HEK293 (cell line): ENCODE results near the gene HMGN1.

Experiments used
- BCL11A ChIP-seq: fragments of 450-650 bp; formaldehyde crosslinking; IDR thresholded peaks from 2 replicates; pipeline ENCODE4 v1.5.1; 2016; ENCODE audit warnings: low read depth, missing biosample characterization, missing genetic modification characterization
- GLI2 ChIP-seq: fragments of 450-650 bp; formaldehyde crosslinking; IDR thresholded peaks from 2 replicates; pipeline ENCODE4; 2017; ENCODE audit warnings: missing biosample characterization, missing genetic modification characterization, low read depth, borderline replicate concordance
- MYNN ChIP-seq: fragments of 450-650 bp; formaldehyde crosslinking; IDR thresholded peaks from 2 replicates; pipeline ENCODE4 v1.5.1; 2016; ENCODE audit warnings: missing biosample characterization, missing genetic modification characterization, borderline replicate concordance
- SP2 ChIP-seq: fragments of 450-650 bp; formaldehyde crosslinking; IDR thresholded peaks from 2 replicates; pipeline ENCODE4 v1.5.1; 2016; ENCODE audit warnings: missing biosample characterization, missing genetic modification characterization
- SP7 ChIP-seq: fragments of 450-650 bp; formaldehyde crosslinking; IDR thresholded peaks from 2 replicates; pipeline ENCODE4 v1.5.1; 2016; ENCODE audit warnings: missing biosample characterization, missing genetic modification characterization
- TCF7L2 ChIP-seq: IDR thresholded peaks from 2 replicates; pipeline ENCODE4 v1.6.1; 2011; ENCODE audit warnings: low read depth, mild to moderate bottlenecking, inconsistent platforms, low read length, moderate library complexity, borderline replicate concordance
- ZBTB8A ChIP-seq: fragments of 450-650 bp; formaldehyde crosslinking; IDR thresholded peaks from 2 replicates; pipeline ENCODE4 v1.5.1; 2016; ENCODE audit warnings: missing biosample characterization, missing genetic modification characterization
- ZFP69B ChIP-seq: fragments of 450-650 bp; formaldehyde crosslinking; IDR thresholded peaks from 2 replicates; pipeline ENCODE4 v1.5.1; 2016; ENCODE audit warnings: missing biosample characterization, missing genetic modification characterization
- ZNF148 ChIP-seq: fragments of 450-650 bp; formaldehyde crosslinking; IDR thresholded peaks from 2 replicates; pipeline ENCODE4 v1.5.0; 2017; ENCODE audit warnings: missing biosample characterization, missing genetic modification characterization, borderline replicate concordance
- ZNF16 ChIP-seq: fragments of 450-650 bp; formaldehyde crosslinking; IDR thresholded peaks from 2 replicates; pipeline ENCODE4 v1.5.1; 2016; ENCODE audit warnings: low read depth, missing biosample characterization, missing genetic modification characterization
- ZNF175 ChIP-seq: fragments of 450-650 bp; formaldehyde crosslinking; IDR thresholded peaks from 2 replicates; pipeline ENCODE4 v1.5.1; 2016; ENCODE audit warnings: missing biosample characterization, missing genetic modification characterization
- ZNF214 ChIP-seq: fragments of 450-650 bp; formaldehyde crosslinking; IDR thresholded peaks from 2 replicates; pipeline ENCODE4 v1.5.1; 2017; ENCODE audit warnings: missing biosample characterization, mild to moderate bottlenecking, missing genetic modification characterization, borderline replicate concordance
- ZNF391 ChIP-seq: fragments of 450-650 bp; formaldehyde crosslinking; IDR thresholded peaks from 2 replicates; pipeline ENCODE4 v1.5.1; 2016; ENCODE audit warnings: low read depth, missing biosample characterization, missing genetic modification characterization, borderline replicate concordance
- ZNF548 ChIP-seq: fragments of 450-650 bp; formaldehyde crosslinking; IDR thresholded peaks from 2 replicates; pipeline ENCODE4 v1.5.1; 2016; ENCODE audit warnings: missing biosample characterization, missing genetic modification characterization
- ZNF555 ChIP-seq: fragments of 450-650 bp; formaldehyde crosslinking; conservative IDR thresholded peaks from 2 replicates; pipeline ENCODE4 v1.5.1; 2017; ENCODE audit warnings: missing biosample characterization, mild to moderate bottlenecking, missing genetic modification characterization, inconsistent platforms
- ZNF645 ChIP-seq: fragments of 450-650 bp; formaldehyde crosslinking; IDR thresholded peaks from 2 replicates; pipeline ENCODE4; 2016; ENCODE audit warnings: missing biosample characterization, missing genetic modification characterization
- ZNF670 ChIP-seq: fragments of 450-650 bp; formaldehyde crosslinking; IDR thresholded peaks from 2 replicates; pipeline ENCODE4 v1.5.1; 2016; ENCODE audit warnings: missing biosample characterization, missing genetic modification characterization, low read depth
- ZNF677 ChIP-seq: fragments of 450-650 bp; IDR thresholded peaks from 2 replicates; pipeline ENCODE4 v1.5.0; 2018; ENCODE audit warnings: missing biosample characterization, mild to moderate bottlenecking, missing genetic modification characterization, moderate library complexity
- ZNF776 ChIP-seq: fragments of 450-650 bp; formaldehyde crosslinking; IDR thresholded peaks from 2 replicates; pipeline ENCODE4 v1.5.0; 2017; ENCODE audit warnings: missing biosample characterization, missing genetic modification characterization, borderline replicate concordance
- ZNF777 ChIP-seq: fragments of 450-650 bp; formaldehyde crosslinking; IDR thresholded peaks from 2 replicates; pipeline ENCODE4 v1.5.1; 2017; ENCODE audit warnings: missing biosample characterization, missing genetic modification characterization, borderline replicate concordance
- TF ChIP-seq, protein P1 (sequence below): fragments of 450-650 bp; formaldehyde crosslinking; IDR thresholded peaks from 2 replicates; pipeline ENCODE4 v1.5.1; 2017; ENCODE audit warnings: missing biosample characterization, missing genetic modification characterization
- TF ChIP-seq, protein P2 (sequence below): fragments of 450-650 bp; formaldehyde crosslinking; IDR thresholded peaks from 2 replicates; pipeline ENCODE4 v1.5.1; 2016; ENCODE audit warnings: missing biosample characterization, missing genetic modification characterization
- TF ChIP-seq, protein P3 (sequence below): fragments of 450-650 bp; formaldehyde crosslinking; IDR thresholded peaks from 2 replicates; pipeline ENCODE4 v1.5.1; 2016; ENCODE audit warnings: missing biosample characterization, missing genetic modification characterization
- TF ChIP-seq, protein P4 (sequence below): fragments of 450-650 bp; formaldehyde crosslinking; IDR thresholded peaks from 2 replicates; pipeline ENCODE4 v1.5.1; 2017; ENCODE audit warnings: missing biosample characterization, missing genetic modification characterization
- TF ChIP-seq, protein P5 (sequence below): fragments of 450-650 bp; formaldehyde crosslinking; IDR thresholded peaks from 2 replicates; pipeline ENCODE4 v1.5.1; 2016; ENCODE audit warnings: missing biosample characterization, missing genetic modification characterization

Gene HMGN1

DNA sequence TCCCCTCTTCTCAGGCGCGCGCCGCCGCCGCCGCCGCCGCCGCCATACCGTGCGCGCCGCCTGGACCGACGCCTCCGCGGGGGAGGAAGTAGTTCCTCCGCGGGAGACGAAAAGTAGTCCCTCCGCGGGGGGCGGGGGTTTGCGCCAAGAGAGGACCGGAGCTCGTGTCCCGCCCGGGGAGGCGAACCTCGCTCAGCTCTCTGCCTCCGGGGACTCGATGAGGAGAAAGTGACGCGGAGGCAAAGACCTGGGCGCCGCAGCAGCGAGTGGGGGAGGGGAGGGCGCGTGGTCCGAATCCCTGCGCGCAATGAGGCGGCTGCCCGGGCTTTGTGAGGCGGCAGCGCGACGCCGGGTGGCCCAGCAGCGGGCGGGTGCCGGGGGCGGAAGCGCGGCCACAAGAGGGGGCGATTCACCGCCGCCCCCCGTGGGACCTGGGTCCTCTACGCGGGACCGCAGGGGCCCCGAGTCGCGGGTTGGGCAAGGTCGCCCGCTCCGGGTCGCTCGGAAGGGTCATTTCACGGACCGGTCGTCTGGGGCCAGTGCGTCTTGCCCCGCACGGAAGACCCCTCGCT lies 35.2 kb downstream of the HMGN1 start, which contains the start of gene BRWD1 (continued):
- TF ChIP-seq, protein P1, sequence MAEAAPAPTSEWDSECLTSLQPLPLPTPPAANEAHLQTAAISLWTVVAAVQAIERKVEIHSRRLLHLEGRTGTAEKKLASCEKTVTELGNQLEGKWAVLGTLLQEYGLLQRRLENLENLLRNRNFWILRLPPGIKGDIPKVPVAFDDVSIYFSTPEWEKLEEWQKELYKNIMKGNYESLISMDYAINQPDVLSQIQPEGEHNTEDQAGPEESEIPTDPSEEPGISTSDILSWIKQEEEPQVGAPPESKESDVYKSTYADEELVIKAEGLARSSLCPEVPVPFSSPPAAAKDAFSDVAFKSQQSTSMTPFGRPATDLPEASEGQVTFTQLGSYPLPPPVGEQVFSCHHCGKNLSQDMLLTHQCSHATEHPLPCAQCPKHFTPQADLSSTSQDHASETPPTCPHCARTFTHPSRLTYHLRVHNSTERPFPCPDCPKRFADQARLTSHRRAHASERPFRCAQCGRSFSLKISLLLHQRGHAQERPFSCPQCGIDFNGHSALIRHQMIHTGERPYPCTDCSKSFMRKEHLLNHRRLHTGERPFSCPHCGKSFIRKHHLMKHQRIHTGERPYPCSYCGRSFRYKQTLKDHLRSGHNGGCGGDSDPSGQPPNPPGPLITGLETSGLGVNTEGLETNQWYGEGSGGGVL (tag by site-specific recombination), result peak; percentile 96
- TF ChIP-seq ZBTB8A (tag by site-specific recombination), result peak; percentile 100
- TF ChIP-seq ZNF214 (tag by site-specific recombination), result no peak
- TF ChIP-seq GLI2, result peak; percentile 47; the same call in 1 of the 2 replicates
- TF ChIP-seq SP7, result peak; percentile 100
- no peak for TF ChIP-seq ZNF175 (tag by site-specific recombination)
- TF ChIP-seq ZNF391 (tag by site-specific recombination), result peak; percentile 100
- TF ChIP-seq, protein P2, sequence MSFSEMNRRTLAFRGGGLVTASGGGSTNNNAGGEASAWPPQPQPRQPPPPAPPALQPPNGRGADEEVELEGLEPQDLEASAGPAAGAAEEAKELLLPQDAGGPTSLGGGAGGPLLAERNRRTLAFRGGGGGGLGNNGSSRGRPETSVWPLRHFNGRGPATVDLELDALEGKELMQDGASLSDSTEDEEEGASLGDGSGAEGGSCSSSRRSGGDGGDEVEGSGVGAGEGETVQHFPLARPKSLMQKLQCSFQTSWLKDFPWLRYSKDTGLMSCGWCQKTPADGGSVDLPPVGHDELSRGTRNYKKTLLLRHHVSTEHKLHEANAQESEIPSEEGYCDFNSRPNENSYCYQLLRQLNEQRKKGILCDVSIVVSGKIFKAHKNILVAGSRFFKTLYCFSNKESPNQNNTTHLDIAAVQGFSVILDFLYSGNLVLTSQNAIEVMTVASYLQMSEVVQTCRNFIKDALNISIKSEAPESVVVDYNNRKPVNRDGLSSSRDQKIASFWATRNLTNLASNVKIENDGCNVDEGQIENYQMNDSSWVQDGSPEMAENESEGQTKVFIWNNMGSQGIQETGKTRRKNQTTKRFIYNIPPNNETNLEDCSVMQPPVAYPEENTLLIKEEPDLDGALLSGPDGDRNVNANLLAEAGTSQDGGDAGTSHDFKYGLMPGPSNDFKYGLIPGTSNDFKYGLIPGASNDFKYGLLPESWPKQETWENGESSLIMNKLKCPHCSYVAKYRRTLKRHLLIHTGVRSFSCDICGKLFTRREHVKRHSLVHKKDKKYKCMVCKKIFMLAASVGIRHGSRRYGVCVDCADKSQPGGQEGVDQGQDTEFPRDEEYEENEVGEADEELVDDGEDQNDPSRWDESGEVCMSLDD (tag by site-specific recombination), result peak; percentile 99
- TF ChIP-seq BCL11A (tag by site-specific recombination), result peak; percentile 97
- TF ChIP-seq ZNF555 (tag by site-specific recombination), result no peak; the same call in 1 of the 2 replicates
- TF ChIP-seq, protein P3, sequence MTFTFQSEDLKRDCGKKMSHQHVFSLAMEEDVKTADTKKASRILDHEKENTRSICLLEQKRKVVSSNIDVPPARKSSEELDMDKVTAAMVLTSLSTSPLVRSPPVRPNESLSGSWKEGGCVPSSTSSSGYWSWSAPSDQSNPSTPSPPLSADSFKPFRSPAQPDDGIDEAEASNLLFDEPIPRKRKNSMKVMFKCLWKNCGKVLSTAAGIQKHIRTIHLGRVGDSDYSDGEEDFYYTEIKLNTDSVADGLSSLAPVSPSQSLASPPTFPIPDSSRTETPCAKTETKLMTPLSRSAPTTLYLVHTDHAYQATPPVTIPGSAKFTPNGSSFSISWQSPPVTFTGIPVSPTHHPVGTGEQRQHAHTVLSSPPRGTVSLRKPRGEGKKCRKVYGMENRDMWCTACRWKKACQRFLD (tag by site-specific recombination), result peak; percentile 75; the same call in 1 of the 2 replicates
- TF ChIP-seq ZNF670, result 0 out of 2 replicates have a peak, but pooled peaks have one; percentile 67
- TF ChIP-seq ZNF16 (tag by site-specific recombination), result no peak
- peak; percentile 84; the same call in 1 of the 2 replicates for TF ChIP-seq MYNN (tag by site-specific recombination)
- peak; percentile 59; the same call in 1 of the 2 replicates for TF ChIP-seq ZNF548 (tag by site-specific recombination)
- TF ChIP-seq, protein P4, sequence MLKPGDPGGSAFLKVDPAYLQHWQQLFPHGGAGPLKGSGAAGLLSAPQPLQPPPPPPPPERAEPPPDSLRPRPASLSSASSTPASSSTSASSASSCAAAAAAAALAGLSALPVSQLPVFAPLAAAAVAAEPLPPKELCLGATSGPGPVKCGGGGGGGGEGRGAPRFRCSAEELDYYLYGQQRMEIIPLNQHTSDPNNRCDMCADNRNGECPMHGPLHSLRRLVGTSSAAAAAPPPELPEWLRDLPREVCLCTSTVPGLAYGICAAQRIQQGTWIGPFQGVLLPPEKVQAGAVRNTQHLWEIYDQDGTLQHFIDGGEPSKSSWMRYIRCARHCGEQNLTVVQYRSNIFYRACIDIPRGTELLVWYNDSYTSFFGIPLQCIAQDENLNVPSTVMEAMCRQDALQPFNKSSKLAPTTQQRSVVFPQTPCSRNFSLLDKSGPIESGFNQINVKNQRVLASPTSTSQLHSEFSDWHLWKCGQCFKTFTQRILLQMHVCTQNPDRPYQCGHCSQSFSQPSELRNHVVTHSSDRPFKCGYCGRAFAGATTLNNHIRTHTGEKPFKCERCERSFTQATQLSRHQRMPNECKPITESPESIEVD, result peak; percentile 67; the same call in 1 of the 2 replicates
- peak; percentile 99 for TF ChIP-seq ZNF148
- peak; percentile 98 for TF ChIP-seq ZFP69B (tag by site-specific recombination)
- TF ChIP-seq ZNF677, result no peak
- no peak; the same call in 1 of the 2 replicates for TF ChIP-seq ZNF777
- no peak; the same call in 1 of the 2 replicates for TF ChIP-seq ZNF776 (tag by site-specific recombination)
- TF ChIP-seq TCF7L2, result no peak
- TF ChIP-seq, protein P5, sequence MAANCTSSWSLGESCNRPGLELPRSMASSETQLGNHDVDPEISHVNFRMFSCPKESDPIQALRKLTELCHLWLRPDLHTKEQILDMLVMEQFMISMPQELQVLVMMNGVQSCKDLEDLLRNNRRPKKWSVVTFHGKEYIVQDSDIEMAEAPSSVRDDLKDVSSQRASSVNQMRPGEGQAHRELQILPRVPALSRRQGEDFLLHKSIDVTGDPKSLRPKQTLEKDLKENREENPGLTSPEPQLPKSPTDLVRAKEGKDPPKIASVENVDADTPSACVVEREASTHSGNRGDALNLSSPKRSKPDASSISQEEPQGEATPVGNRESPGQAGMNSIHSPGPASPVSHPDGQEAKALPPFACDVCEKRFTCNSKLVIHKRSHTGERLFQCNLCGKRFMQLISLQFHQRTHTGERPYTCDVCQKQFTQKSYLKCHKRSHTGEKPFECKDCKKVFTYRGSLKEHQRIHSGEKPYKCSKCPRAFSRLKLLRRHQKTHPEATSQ (tag by site-specific recombination), result peak; percentile 100
- TF ChIP-seq SP2 (tag by site-specific recombination), result peak; percentile 83
- peak; percentile 97 for TF ChIP-seq ZNF645
